Cardiac muscle cell (in vitro differentiated cells and primary cell): ENCODE results near the gene MCL1. TPM values are rescaled to one million over a fixed set of nuclear protein-coding genes. Genes with fewer than 3 reads are reported as not detected.

ENCODE experiments used
- DNase-seq, 2 donors: peaks; one replicate each; pipeline versions ENCODE4 v3.0.0 to v3.0.0-alpha.2; 2010 to 2017; ENCODE audit warnings: low read depth in 1 of 2, low spot score in 1 of 2
- H3K27ac ChIP-seq: fragments of 200-600 bp; sonication (generic); 2 replicates; pipeline ENCODE4 v1.5.1; 2016
- H3K27me3 ChIP-seq: fragments of 200-600 bp; sonication (generic); 2 replicates; pipeline ENCODE4 v1.6.0; 2016; ENCODE audit warnings: control low read depth
- H3K36me3 ChIP-seq: fragments of 200-600 bp; sonication (generic); 2 replicates; pipeline ENCODE4 v1.5.1; 2016; ENCODE audit warnings: control low read depth
- H3K4me1 ChIP-seq: fragments of 200-600 bp; sonication (generic); 2 replicates; pipeline ENCODE4 v1.8.1; 2017; ENCODE audit warnings: low read depth, mild to moderate bottlenecking, mixed run types
- H3K4me3 ChIP-seq: fragments of 200-600 bp; sonication (generic); 2 replicates; pipeline ENCODE4 v1.5.1; 2016; ENCODE audit warnings: mild to moderate bottlenecking
- H3K9me3 ChIP-seq: fragments of 200-600 bp; sonication (generic); 2 replicates; pipeline ENCODE4 v1.5.1; 2017; ENCODE audit warnings: low read depth, mild to moderate bottlenecking, control low read depth
- polyA plus RNA-seq: library from polyadenylated mRNA; unstranded; fragments of >200 nt; fragmentation: Nextera tagmentation; extraction: Ambion mirVana; gene quantifications from 2 replicates; pipeline ENCODE4 v1.2.1, GENCODE V29; 2016
- total RNA-seq: library from RNA; depleted of rRNA; stranded (reverse); fragments of >200 nt; gene quantifications from 2 replicates; pipeline ENCODE4 v1.2.3, GENCODE V29; 2016
- TF ChIP-seq, protein P1 (sequence below): IDR thresholded peaks from 2 replicates; pipeline ENCODE4 v1.5.1; 2012; ENCODE audit warnings: low read depth, mild to moderate bottlenecking, low read length

Gene MCL1
- total and polyA plus RNA-seq, 2 experiments from 2014 or later, result 65.2 to 101 TPM

DNA sequence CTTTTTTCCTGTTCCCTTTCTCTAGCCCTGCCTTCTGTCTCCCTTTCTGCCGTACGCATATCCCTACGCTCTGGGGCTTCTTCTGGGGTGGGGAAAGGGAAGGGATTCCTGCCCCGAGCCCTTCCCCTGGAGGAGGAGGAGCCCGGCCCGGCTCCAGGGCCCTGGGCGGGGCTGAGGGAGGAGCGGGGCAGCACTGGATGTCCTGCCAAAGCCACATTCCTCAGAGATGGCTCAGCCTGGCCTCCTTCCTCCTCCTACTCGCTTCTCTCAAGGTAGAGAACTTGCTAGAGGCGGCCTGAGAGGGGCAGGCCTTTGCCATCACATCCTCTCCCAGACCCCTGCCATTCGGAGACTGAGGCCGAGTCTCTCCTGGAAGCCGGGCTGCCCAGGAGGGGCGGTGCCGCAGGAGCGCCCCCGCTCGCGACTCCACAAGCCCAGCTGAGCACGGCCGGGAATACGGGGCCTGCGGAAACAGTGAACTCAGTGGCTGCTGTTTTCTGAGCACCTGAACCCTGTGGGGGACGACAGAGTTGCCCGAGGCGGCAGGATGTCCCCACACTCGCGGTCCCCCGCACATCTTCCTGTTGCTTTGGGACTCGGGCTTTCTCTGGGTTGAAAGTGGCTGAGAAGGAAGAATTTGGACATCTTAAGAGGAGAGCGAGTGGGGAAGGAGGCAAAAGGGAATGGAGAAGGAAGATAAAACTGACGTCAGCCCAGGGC is 18.0 kb downstream of the MCL1 start:
- peak; percentile 89 to 100 for DNase-seq
- Histone ChIP-seq H3K9me3 (no peaks in the 10 kb centered on the region), H3K36me3 (no peaks in the 10 kb centered on the region), H3K27ac (peak overlapping the region; percentile 99), H3K4me3 (peak overlapping the region; percentile 38), H3K4me1 (peaks cover 31% of the 10 kb centered on the region), H3K27me3 (no peaks in the 10 kb centered on the region)
- TF ChIP-seq, protein P1, sequence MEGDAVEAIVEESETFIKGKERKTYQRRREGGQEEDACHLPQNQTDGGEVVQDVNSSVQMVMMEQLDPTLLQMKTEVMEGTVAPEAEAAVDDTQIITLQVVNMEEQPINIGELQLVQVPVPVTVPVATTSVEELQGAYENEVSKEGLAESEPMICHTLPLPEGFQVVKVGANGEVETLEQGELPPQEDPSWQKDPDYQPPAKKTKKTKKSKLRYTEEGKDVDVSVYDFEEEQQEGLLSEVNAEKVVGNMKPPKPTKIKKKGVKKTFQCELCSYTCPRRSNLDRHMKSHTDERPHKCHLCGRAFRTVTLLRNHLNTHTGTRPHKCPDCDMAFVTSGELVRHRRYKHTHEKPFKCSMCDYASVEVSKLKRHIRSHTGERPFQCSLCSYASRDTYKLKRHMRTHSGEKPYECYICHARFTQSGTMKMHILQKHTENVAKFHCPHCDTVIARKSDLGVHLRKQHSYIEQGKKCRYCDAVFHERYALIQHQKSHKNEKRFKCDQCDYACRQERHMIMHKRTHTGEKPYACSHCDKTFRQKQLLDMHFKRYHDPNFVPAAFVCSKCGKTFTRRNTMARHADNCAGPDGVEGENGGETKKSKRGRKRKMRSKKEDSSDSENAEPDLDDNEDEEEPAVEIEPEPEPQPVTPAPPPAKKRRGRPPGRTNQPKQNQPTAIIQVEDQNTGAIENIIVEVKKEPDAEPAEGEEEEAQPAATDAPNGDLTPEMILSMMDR, result peak; percentile 9

DNA sequence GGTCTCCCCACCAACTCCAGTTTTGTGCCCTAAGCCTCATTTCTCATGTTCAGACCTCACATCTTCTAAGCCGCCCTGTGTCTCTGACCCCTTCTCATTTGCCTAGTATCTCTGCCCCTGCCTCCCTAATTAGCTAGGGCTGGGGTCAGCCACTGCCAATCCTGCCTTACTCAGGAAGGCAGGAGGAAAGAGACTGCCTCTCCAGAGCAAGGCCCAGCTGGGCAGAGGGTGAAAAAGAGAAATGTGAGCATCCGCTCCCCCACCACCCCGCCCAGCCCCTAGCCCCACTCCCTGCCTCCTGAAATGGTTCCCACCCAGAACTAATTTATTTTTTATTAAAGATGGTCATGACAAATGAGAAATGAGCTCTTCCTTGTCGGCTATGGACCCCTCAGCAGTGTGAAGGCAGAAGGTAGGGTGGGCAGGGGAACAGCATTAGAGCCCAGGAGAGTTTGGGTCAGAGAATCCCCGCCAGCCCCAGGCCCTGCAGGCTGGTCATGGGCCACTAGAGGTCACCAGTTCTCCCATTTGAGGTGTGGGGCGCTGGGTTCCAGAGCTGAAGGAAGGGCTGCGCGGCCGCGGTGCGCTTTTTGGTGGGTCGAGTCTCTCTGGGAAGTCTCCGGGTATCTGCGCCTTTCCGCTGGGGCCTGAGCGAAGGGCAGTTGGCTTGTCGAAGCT is 18.7 kb downstream of the MCL1 start:
- Histone ChIP-seq H3K27ac (peak overlapping the region; percentile 99), H3K4me1 (peaks cover 31% of the 10 kb centered on the region), H3K36me3 (no peaks in the 10 kb centered on the region), H3K4me3 (peak overlapping the region; percentile 38), H3K9me3 (no peaks in the 10 kb centered on the region), H3K27me3 (no peaks in the 10 kb centered on the region)
- DNase-seq, result peak in 1 of 2 donors; percentile 93
- TF ChIP-seq, protein P1, result peak; percentile 85

DNA sequence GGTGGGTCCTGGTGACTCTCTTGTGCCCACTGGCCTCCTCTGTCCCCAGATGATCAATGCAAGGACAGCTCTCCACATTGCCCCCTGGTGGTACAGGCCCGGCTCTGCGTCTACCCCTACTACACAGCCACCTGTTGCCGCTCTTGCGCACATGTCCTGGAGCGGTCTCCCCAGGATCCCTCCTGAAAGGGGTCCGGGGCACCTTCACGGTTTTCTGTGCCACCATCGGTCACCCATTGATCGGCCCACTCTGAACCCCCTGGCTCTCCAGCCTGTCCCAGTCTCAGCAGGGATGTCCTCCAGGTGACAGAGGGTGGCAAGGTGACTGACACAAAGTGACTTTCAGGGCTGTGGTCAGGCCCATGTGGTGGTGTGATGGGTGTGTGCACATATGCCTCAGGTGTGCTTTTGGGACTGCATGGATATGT is 19.4 kb downstream of the MCL1 start:
- peak; percentile 62 to 81 for DNase-seq
- Histone ChIP-seq H3K36me3 (no peaks in the 10 kb centered on the region), H3K27me3 (no peaks in the 10 kb centered on the region), H3K4me3 (no peak overlapping the region), H3K4me1 (peaks cover 31% of the 10 kb centered on the region), H3K9me3 (no peaks in the 10 kb centered on the region), H3K27ac (peak overlapping the region; percentile 99)
- TF ChIP-seq, protein P1, result peak; percentile 96

DNA sequence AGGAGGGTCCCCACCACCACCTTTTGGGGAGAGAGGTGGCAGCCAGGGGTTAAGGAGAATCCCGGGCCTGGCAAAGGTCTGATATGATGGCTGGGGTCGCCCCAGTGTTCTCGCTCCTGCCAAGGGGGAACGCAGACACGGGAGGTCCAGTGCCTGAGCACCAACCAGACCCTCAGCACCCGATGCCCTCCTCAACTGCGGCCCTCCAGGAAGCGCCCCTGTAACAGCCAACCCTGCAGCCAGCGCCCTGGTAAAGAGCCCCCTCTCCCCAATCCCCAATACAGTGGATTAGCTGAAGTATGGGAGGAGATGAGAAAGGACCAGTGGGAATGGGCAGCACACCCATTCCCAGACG is 19.8 kb downstream of the MCL1 start:
- no peaks in the 10 kb centered on the region for H3K27me3 ChIP-seq
- no peak for DNase-seq
- H3K4me1 ChIP-seq, result peaks cover 30% of the 10 kb centered on the region
- no peaks in the 10 kb centered on the region for H3K36me3 ChIP-seq
- H3K27ac ChIP-seq, result no peak overlapping the region
- TF ChIP-seq, protein P1, result no peak
- H3K9me3 ChIP-seq, result no peaks in the 10 kb centered on the region
- H3K4me3 ChIP-seq, result no peak overlapping the region

DNA sequence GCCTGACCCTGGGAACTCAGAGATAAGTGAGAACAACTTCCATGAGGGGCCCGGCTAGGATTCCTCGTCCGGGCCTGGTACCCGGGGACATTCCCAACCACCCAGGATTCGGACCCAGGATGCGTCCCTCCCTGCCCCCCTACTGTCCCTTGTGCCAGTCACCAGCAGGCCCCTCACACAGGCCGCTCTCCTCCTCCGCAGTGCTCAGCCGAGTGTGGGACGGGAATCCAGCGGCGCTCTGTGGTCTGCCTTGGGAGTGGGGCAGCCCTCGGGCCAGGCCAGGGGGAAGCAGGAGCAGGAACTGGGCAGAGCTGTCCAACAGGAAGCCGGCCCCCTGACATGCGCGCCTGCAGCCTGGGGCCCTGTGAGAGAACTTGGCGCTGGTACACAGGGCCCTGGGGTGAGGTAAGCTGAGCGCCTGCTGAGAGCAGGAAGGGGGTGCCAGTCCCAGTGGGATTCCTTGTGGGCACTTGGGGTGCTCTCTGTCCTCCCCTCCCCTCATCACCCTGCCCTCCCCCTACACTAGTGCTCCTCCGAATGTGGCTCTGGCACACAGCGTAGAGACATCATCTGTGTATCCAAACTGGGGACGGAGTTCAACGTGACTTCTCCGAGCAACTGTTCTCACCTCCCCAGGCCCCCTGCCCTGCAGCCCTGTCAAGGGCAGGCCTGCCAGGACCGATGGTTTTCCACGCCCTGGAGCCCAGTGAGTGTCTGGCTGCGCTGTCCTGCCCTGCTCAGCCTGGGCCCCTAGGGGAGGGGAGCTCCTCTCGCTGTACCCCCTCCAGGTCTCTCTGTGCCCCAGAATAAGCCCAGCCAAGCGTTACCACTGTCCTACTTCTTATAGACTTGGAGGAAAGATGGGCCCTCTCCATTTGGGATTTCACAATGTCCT is 20.4 kb downstream of the MCL1 start:
- TF ChIP-seq, protein P1, result no peak
- H3K27ac ChIP-seq, result no peak overlapping the region
- H3K9me3 ChIP-seq, result no peaks in the 10 kb centered on the region
- no peaks in the 10 kb centered on the region for H3K36me3 ChIP-seq
- DNase-seq, result peak in 1 of 2 donors; percentile 65
- H3K4me3 ChIP-seq, result no peak overlapping the region
- H3K4me1 ChIP-seq, result peaks cover 23% of the 10 kb centered on the region
- no peaks in the 10 kb centered on the region for H3K27me3 ChIP-seq
